Naive thymus-derived CD8-positive, alpha-beta T cell (primary cell): ENCODE results near the gene ITIH4. TPM values are rescaled to one million over a fixed set of nuclear protein-coding genes. Genes with fewer than 3 reads are reported as not detected.

Source experiments
- ATAC-seq, 2 donors: fragments of 150-1000 bp; cut with Tn5 transposase in 1 of 2; sonication (Bioruptor Pico), chemical (Tn5 transposase) in 1 of 2; 1 replicate in 1 of 2; 2 replicates in 1 of 2; pipeline ENCODE4 v1.10.0; 2021; ENCODE audit warnings: mild to moderate bottlenecking in 2 of 2, moderate library complexity in 2 of 2
- POLR2A ChIA-PET: fragments of 350-600 bp; sonication (Branson Sonifier 250); formaldehyde crosslinking; loops from one replicate; lab custom pipeline; 2021; ENCODE audit warnings: antibody characterized with exemption; lab: Charles Lee
- DNase-seq, 10 donors: peaks; one replicate each; pipeline versions ENCODE4 v3.0.0 to v3.0.0-alpha.2; 2020 to 2022
- H3K27ac Mint-ChIP-seq, 10 donors: one replicate each; pipeline ENCODE4 v1.8.0; 2020 to 2022; ENCODE audit warnings: mild to moderate bottlenecking in 10 of 10, mixed read lengths in 10 of 10, moderate library complexity in 4 of 10, inconsistent platforms in 1 of 10
- H3K27me3 Mint-ChIP-seq, 5 donors: one replicate each; pipeline ENCODE4 v1.8.0; 2021 to 2022; ENCODE audit warnings: mixed read lengths in 5 of 5
- H3K36me3 Mint-ChIP-seq, 3 donors: one replicate each; pipeline ENCODE4 v1.8.0; 2020 to 2022; ENCODE audit warnings: mixed read lengths in 3 of 3, mild to moderate bottlenecking in 2 of 3, inconsistent platforms in 1 of 3
- H3K4me1 Mint-ChIP-seq, 4 donors: one replicate each; pipeline ENCODE4 v1.8.0; 2021 to 2022; ENCODE audit warnings: mixed read lengths in 4 of 4
- H3K4me3 Mint-ChIP-seq, 10 donors: one replicate each; pipeline ENCODE4 v1.8.0; 2020 to 2022; ENCODE audit warnings: mild to moderate bottlenecking in 10 of 10, mixed read lengths in 10 of 10, moderate library complexity in 6 of 10, inconsistent platforms in 1 of 10
- H3K9me3 Mint-ChIP-seq, 9 donors: one replicate each; pipeline ENCODE4 v1.8.0; 2020 to 2022; ENCODE audit warnings: mixed read lengths in 9 of 9, mild to moderate bottlenecking in 3 of 9, inconsistent platforms in 1 of 9, moderate library complexity in 1 of 9
- polyA plus RNA-seq, 3 donors: library from polyadenylated mRNA; unstranded; fragments of 300-500 nt; fragmentation: Illumina TruSeq; gene quantifications; one replicate each; pipeline ENCODE4 v1.2.3, GENCODE V29; 2021
- total RNA-seq, 8 experiments: library from RNA in 2 of 8; stranded (reverse) in 2 of 8; gene quantifications; one replicate each; pipeline ENCODE4 v1.2.3 and lab custom pipeline; 2021 to 2026

The ITIH4 gene
- total and polyA plus RNA-seq, 5 experiments from 2014 or later = 0.05 to 32.6 (median 14.7) TPM; not detected in 1

DNA sequence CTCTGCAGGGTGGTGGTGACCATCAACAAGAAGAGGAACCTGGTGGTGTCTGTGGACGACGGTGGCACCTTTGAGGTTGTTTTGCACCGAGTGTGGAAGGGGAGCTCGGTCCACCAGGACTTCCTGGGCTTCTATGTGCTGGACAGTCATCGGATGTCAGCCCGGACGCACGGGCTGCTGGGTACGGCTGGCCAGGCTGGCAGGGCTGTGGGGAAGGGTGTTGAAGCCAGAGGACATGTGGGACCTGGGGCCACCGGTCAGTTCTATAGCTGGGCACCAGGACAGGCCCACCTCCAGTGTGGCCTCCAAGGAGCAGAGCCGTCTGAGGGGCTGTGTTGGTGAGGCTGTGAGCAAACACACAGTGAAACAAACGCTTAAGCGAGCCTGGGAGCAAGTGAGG is 39.7 kb downstream of the ITIH4 start:
- Mint-ChIP-seq H3K4me1 (peaks cover 0 to 2% (median 0%) of the 10 kb centered on the region in 4 donors), H3K9me3 (no peaks in the 10 kb centered on the region), H3K4me3 (no peak overlapping the region), H3K27ac (no peak overlapping the region), H3K36me3 (no peaks in the 10 kb centered on the region), H3K27me3 (no peaks in the 10 kb centered on the region)
- ATAC-seq (no peak), DNase-seq (peak in 1 of 10 donors; percentile 45)
- POLR2A ChIA-PET = no interaction called here

DNA sequence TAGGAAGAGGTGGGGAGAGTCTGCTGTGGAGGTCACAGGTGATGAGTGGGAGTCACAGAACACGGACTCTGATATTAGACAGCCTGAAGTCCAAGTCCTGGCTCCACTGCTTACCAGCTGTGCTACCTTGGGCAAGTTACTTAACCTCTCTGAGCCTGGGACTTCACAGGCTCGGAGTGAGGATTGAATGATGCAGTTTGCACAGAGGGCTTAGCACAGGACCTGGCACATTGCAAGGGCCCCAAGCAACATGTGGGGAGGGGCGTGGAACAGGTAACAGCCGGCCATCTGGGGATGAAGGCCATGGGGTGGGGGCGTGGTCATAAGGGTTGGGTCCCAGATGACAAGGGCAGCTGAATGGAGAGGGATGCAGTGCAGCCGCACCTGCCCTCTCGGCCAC is 40.1 kb downstream of the ITIH4 start:
- DNase-seq = no peak

DNA sequence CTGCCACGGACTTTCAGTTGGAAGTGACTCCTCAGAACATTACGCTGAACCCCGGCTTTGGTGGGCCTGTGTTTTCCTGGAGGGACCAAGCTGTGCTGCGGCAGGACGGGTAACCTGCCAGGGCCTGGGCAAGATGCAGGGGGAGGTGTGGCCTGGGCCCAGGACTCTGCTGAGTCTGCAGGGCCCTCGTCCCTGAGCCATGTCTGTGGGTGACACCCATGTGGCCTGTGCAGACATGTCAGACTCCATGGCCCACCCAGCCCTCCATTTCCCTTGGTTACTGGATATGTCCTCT is 40.8 kb downstream of the ITIH4 start:
- DNase-seq = peak in 1 of 10 donors; percentile 44
- H3K36me3 Mint-ChIP-seq = no peaks in the 10 kb centered on the region
- H3K4me3 Mint-ChIP-seq = no peak overlapping the region
- ATAC-seq = no peak
- no peaks in the 10 kb centered on the region for H3K9me3 Mint-ChIP-seq
- POLR2A ChIA-PET = interaction anchor here (0.8 kb wide), 1 partner anchor 1400 kb away, joined by 3 read pairs; no protein-coding TSS in a partner anchor
- peaks cover 0 to 2% (median under 1%) of the 10 kb centered on the region in 4 donors for H3K4me1 Mint-ChIP-seq
- H3K27ac Mint-ChIP-seq = peak overlapping the region in 2 of 10 donors; percentile 46 to 74
- peaks cover 0 to 2% (median 0%) of the 10 kb centered on the region in 5 donors for H3K27me3 Mint-ChIP-seq

More for the DNA sequence above, 40.1 kb downstream of the ITIH4 start:
- Mint-ChIP-seq H3K27ac (no peak overlapping the region), H3K27me3 (no peaks in the 10 kb centered on the region), H3K9me3 (no peaks in the 10 kb centered on the region), H3K4me1 (peaks cover 0 to 2% (median under 1%) of the 10 kb centered on the region in 4 donors), H3K36me3 (no peaks in the 10 kb centered on the region), H3K4me3 (no peak overlapping the region)
- POLR2A ChIA-PET = interaction anchor here (0.8 kb wide), 1 partner anchor 1401 kb away, joined by 3 read pairs; no protein-coding TSS in a partner anchor
- no peak for ATAC-seq

DNA sequence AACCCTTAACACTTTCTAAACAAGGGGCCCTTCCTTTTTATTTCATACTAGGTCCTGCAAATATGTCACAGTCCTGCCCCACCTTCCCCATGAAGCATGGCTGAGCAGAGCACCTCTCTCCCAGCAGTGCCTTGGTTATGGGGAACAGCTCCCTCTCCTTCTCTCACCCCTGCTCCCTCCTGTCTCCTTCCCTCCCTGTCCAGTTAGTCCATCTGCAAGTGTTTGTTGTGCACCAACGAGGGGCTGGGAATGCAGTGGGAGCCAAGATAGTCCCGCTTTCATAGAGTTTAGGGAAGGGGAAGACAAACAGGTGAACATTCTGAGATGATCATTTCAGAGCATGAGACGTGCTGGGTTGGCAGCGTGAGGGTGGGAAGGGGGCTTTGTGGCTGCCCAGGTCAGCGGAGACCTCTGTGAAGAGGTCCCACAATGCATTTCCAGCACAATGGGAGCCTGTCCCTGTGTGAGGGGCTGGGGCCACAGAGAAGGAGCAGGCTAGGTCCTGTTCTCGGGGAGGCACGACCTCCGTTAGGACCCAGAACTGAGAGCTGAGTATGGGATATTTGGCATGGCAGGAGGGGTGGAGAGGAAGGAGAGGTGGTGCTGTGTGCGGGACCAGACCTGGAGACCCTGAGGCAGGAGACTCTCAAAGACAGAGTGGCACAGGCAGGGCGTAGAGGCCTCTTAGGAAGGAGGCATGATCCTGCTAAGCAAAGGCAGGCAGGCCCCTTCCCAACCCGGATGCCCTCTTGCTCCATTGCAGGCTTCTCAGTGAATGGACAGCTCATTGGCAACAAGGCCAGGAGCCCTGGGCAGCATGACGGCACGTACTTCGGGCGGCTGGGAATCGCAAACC is 41.4 kb downstream of the ITIH4 start:
- Mint-ChIP-seq H3K4me3 (no peak overlapping the region), H3K9me3 (no peaks in the 10 kb centered on the region), H3K27ac (no peak overlapping the region), H3K36me3 (no peaks in the 10 kb centered on the region), H3K27me3 (peaks cover 0 to 2% (median 0%) of the 10 kb centered on the region in 5 donors), H3K4me1 (peaks cover 0 to 2% (median under 1%) of the 10 kb centered on the region in 4 donors)
- POLR2A ChIA-PET = no interaction called here
- ATAC-seq (no peak), DNase-seq (peak in 1 of 10 donors; percentile 50)

DNA sequence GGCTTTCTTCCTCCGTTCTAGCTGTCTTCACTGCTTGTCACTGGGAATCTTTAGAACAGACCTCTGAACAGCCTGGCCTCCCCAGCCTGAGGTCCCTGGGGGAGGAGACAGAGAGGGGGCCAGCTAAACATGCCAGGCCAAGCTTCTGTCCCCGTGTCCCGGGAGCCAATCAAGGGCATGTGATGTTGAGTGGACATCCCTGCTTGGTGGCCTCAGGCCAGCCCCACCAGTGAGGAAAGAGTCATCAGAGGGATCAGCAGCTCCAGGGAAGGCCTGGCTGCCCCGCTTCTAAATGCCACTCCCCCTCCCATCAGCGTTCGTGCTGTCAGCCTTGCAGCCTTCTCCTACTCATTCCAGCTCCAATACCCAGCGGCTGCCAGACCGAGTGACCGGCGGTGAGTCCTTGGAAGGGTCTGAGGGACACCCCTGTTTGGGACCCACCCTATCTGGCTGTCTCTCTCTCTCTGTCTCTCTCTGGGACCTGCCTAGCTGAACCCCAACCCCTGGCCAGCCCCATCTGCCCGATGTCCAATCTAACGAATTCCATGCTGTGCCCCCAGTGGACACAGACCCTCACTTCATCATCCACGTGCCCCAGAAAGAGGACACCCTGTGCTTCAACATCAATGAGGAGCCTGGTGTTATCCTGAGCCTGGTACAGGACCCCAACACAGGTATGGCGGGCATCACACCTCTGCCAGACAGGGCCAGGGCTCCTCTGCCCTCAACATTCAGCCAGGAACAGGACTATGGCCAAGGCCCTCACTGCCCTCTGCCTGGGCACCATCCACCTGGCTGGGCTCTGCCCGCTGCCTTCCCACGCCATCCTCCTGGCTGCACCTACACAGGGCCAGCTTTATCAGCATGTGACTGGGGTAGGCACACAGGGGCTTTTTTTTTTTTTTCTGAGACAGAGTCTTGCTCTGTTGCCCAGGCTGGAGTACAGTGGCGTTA is 42.5 kb downstream of the ITIH4 start:
- DNase-seq (peak in 1 of 10 donors; percentile 53), ATAC-seq (no peak)
- POLR2A ChIA-PET = no interaction called here

DNA sequence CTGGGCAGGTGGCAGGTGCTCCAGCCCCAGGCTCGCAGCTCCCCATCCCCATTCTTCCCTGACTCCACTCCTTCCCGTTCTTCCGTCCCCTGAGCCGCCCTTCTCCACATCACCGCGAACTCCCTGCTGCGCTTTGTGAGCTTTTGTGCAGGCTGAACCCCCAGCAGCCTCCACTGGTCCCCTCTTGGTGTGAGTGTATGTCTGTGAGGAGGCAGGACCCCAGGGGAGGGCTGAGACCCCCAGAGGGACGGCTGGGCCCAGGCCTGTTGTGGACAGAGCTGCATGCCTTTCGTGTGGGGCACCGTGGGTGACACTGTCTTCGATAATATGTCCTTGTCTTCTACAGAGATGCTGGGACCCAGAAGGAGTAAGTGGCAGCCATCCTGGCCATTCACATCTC is 43.2 kb downstream of the ITIH4 start:
- H3K9me3 Mint-ChIP-seq = no peaks in the 10 kb centered on the region
- POLR2A ChIA-PET = no interaction called here
- DNase-seq (peak in 1 of 10 donors; percentile 38), ATAC-seq (no peak)
- peaks cover 0 to 2% (median under 1%) of the 10 kb centered on the region in 4 donors for H3K4me1 Mint-ChIP-seq
- H3K4me3 Mint-ChIP-seq = no peak overlapping the region
- H3K27ac Mint-ChIP-seq = peak overlapping the region in 1 of 10 donors; percentile 51
- no peaks in the 10 kb centered on the region for H3K36me3 Mint-ChIP-seq
- peaks cover 0 to 10% (median 3%) of the 10 kb centered on the region in 5 donors for H3K27me3 Mint-ChIP-seq

More for the DNA sequence above, 42.5 kb downstream of the ITIH4 start:
- Mint-ChIP-seq H3K27ac (peak overlapping the region in 2 of 10 donors; percentile 22 to 51), H3K36me3 (no peaks in the 10 kb centered on the region), H3K9me3 (no peaks in the 10 kb centered on the region), H3K4me1 (peaks cover 0 to 2% (median under 1%) of the 10 kb centered on the region in 4 donors), H3K4me3 (no peak overlapping the region), H3K27me3 (peaks cover 0 to 3% (median 2%) of the 10 kb centered on the region in 5 donors)

DNA sequence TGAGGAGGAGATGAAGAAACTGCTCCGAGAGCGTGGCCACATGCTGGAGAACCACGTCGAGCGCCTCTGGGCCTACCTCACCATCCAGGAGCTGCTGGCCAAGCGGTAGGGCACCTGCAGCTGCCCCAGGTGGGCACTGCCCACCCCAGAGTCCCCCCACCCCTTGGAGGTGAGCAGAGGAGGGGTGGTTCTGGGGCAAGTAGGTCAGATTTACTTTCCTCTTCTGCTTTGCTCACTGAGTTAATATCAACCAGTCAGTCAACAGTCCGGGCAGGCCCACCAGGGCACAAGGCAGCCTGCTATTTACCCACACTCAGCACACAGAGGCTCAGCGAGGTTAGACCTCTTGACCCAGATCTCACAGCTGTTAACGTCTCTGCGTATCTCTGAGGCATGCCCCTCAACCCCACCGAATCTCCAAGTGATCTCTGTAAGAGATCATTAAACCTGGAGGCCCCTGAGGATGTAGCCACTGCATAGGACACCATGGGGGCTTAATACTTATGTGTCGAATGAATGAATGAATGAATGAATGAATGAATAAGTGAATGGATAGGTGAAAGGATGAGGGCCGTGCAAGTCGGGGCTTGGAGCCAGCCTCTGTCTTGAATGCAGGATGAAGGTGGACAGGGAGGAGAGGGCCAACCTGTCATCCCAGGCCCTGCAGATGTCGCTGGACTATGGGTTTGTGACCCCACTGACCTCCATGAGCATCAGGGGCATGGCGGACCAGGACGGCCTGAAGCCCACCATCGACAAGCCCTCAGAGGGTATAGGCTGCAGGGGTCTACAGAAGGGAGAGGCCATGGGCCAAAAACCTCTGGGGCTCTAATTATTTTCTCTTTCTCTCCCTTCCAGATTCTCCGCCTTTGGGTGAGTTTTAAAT is 43.9 kb downstream of the ITIH4 start:
- POLR2A ChIA-PET = no interaction called here

DNA sequence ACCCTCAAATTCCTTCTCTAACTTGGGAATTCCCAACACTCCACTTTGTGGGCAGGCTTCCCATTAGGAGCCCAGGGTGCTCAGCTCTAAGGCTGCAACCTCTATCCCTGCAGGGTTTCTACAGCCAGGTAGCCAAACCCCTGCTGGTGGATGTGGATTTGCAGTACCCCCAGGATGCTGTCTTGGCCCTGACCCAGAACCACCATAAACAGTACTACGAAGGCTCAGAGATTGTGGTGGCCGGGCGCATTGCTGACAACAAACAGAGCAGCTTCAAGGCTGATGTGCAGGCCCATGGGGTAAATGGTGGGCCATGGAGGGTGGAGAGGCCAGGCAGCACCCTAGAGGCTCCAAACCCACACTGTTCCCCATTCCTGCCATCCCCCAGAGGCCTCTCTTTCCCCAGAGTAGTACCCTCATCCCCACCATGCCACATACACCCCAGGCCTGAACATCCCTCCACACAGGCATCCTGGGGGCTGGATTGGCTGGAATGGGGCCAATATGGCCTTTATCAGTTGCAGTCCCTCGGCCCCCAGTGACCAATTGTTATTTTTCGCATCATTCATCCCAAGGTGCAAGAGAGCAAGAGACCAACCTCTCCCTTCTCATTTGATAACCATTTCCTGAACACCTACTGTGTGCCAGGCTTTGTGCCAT is 45.4 kb downstream of the ITIH4 start:
- Mint-ChIP-seq H3K36me3 (no peaks in the 10 kb centered on the region), H3K27me3 (peaks cover 0 to 14% (median 7%) of the 10 kb centered on the region in 5 donors), H3K27ac (no peak overlapping the region), H3K4me1 (peaks cover 0 to 2% (median under 1%) of the 10 kb centered on the region in 4 donors), H3K4me3 (no peak overlapping the region), H3K9me3 (no peaks in the 10 kb centered on the region)
- peak in 1 of 10 donors; percentile 37 for DNase-seq
- POLR2A ChIA-PET = no interaction called here
- no peak for ATAC-seq

More for the DNA sequence above, 43.9 kb downstream of the ITIH4 start:
- H3K4me1 Mint-ChIP-seq = peaks cover 0 to 2% (median under 1%) of the 10 kb centered on the region in 4 donors
- no peak for ATAC-seq
- H3K9me3 Mint-ChIP-seq = no peaks in the 10 kb centered on the region
- peaks cover 0 to 14% (median 3%) of the 10 kb centered on the region in 5 donors for H3K27me3 Mint-ChIP-seq
- H3K4me3 Mint-ChIP-seq = no peak overlapping the region
- no peaks in the 10 kb centered on the region for H3K36me3 Mint-ChIP-seq
- H3K27ac Mint-ChIP-seq = peak overlapping the region in 1 of 10 donors; percentile 61
- DNase-seq = peak in 1 of 10 donors; percentile 37

DNA sequence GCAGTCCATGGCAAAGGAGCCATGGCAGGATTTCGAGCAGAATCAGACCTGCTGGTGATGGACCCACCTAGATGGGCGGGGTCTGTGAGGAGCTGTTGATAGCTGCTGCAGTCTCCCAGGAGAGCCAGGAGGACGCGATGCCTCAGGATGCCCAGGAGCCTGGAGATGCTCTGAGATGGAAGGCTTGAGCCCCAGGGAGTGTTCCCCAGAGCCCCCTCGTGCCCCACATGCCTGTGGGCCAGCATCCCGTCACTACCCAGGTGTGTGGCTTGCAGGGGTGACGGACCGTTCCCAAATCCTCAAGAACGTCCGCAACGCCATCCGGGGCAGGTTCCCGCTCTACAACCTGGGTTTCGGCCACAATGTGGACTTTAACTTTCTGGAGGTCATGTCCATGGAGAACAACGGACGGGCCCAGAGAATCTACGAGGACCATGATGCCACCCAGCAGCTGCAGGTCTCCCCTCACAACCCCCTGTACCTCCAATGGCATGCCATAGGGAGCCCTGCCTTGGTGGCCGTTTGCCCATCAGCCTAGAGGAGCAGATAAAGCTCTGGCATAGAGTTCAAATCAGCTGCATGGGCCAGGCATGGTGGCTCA is 46.4 kb downstream of the ITIH4 start:
- POLR2A ChIA-PET = no interaction called here
- Mint-ChIP-seq H3K9me3 (no peaks in the 10 kb centered on the region), H3K36me3 (no peaks in the 10 kb centered on the region), H3K4me3 (no peak overlapping the region), H3K27ac (no peak overlapping the region), H3K4me1 (peaks cover 0 to 7% (median 2%) of the 10 kb centered on the region in 4 donors), H3K27me3 (peaks cover 0 to 14% (median 7%) of the 10 kb centered on the region in 5 donors)
- DNase-seq (peak in 1 of 10 donors; percentile 41), ATAC-seq (no peak)

DNA sequence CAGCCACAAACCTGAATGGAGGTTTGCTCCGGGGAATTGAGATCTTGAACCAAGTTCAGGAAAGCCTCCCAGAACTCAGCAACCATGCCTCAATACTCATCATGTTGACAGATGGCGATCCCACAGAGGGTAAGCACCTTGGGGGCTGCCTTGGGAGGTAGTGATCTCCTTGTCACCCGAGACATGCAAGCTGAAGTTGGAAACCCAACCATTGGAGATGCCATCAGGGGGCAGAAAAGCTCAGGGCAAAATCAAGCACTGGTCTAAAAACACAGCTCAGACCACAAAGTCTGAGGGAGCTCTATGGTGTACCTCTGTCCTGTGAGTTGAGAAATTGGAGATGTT is 47.3 kb downstream of the ITIH4 start:
- DNase-seq = no peak
- POLR2A ChIA-PET = no interaction called here
- Mint-ChIP-seq H3K4me1 (peaks cover 0 to 10% (median under 1%) of the 10 kb centered on the region in 4 donors), H3K9me3 (no peaks in the 10 kb centered on the region), H3K4me3 (no peak overlapping the region), H3K36me3 (no peaks in the 10 kb centered on the region), H3K27ac (peak overlapping the region in 1 of 10 donors; percentile 35), H3K27me3 (peaks cover 0 to 14% (median 7%) of the 10 kb centered on the region in 5 donors)
- ATAC-seq = no peak
